NCI-H1436 (cell line): Measurements from ENCODE around the gene FYB1.

Experiments used
- DNase-seq: peaks from one replicate; lab custom pipeline; 2025; lab: John Stamatoyannopoulos, UW

FYB1 gene

GRCh38 chr5:39120052-39120420 lies 99.3 kb downstream of the FYB1 start:
- DNase-seq, result no peak

- no peak for DNase-seq
Observed at GRCh38 chr5:39119404-39120051, 99.8 kb downstream of the FYB1 start.

GRCh38 chr5:39118638-39119037 lies 100.7 kb downstream of the FYB1 start:
- DNase-seq, result no peak

- no peak for DNase-seq
Observed at GRCh38 chr5:39117401-39117800, 102.0 kb downstream of the FYB1 start.

GRCh38 chr5:39116344-39117170 lies 102.8 kb downstream of the FYB1 start:
- DNase-seq, result no peak

DNA sequence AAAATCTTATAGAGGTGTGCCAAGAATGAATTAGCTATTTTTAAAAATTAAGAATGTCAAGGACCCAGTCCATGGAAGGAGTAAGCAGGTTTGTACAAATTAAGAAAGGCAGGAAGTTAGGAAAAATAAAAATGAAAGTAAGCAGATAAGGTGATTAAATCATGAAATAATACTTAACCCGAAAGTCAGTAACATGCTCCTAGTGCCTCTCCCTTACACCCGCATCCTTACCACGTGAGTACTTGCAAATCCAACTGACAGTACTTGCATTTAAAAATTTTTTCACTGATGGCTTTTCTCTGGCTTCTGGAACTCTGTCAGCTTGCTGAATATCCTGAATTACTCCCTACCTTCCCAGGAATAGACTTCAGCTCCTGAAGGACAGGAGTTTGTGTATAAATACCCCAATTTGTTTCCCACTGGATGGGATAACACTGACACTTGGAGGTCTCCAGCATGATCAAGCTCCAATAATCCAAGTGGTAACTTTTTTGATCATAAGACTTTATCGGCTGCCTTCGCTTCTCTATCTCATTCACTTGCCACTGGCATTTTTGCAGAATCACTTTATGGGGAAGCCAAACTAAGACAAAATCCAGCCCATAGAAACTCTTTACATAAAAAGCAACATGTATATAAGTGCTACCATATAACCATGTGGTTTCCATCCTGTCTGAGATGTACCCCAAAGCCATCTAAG lies 103.6 kb downstream of the FYB1 start:
- DNase-seq, result no peak

- DNase-seq, result no peak
Observed at GRCh38 chr5:39114155-39114554, 105.2 kb downstream of the FYB1 start.

DNA sequence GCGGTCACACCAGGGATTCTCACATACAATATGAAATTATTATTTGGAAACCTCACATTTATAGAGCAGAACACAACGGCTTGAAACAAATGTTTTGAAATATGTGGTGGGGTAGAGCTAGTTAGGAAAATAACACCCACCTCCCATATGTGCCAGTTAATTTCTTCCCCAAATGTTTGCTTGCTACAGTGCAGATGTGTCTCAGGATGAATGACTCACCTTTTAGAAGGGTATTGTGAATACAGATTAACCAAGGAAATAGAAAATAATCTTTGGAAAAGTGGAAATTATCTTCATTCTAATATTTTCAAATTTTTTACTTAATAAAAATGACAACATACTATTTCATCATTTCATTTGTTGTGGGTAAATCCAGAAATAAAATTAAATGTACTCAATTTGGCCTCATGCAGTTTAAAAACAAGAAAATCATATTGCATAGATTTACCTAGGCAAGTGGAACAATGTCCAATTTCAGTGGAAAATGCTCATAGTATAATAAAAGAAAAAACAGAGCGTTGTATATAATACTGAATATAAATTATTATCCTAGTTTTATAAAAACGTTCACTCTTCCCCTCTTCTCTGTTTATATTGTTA lies 105.9 kb downstream of the FYB1 start:
- no peak for DNase-seq

GRCh38 chr5:39109606-39110005 lies 109.8 kb downstream of the FYB1 start:
- DNase-seq, result no peak

DNA sequence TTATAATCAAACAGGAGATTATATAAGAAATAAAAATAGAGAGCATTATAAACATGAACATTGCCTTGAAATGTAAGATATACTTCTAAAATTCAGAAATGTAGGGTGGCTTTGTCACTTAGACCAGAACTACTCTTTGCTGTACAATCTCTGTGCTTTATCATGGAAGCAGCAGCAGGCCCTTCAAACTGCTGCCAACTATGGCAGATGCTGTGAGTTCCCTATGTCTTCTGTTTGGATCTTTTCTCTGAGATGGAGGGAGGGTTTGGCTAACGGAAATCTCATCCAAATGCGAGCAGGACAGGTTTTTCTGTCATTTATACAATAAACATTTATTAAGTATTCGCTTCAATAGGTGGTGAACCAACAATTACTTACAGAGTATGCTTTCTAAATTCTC lies 110.4 kb downstream of the FYB1 start:
- no peak for DNase-seq

DNA sequence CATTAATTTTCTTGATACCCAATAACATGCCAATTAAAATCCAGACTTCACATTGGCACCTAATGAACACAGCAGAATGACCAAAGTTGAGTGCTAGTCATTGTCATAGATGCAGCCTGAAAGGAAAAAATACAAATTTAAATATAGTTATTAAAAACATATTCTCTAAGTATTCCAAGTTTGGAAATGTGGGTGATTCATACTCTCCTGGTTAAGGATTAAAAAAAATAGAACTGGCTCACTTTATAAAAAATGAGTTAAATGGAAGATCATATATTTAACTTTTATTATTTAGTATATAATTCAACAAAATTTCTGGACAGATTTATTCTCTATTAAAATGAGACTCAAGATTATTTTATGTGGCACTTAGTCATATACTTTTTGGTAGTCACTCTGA lies 112.0 kb downstream of the FYB1 start:
- no peak for DNase-seq

DNA sequence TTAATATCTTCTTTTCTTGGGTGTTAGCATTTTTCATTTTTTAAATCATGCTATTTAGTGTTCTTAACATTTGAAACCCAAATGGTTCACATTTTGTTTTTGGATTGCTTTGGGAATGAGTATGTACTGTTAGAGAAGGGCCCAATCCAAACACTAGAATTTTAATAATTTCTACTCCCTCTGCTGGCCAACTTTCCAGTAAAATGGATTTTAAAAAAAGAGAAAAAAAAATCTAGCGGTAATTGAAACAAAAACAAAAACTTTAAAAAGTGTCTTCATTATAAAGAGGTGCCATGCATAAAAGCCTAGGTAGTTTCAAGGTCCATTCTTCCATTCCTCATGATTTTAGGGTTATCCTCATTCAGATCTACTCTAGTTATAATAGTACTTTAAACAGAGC lies 113.0 kb downstream of the FYB1 start:
- no peak for DNase-seq

GRCh38 chr5:39104221-39104620 lies 115.1 kb downstream of the FYB1 start:
- no peak for DNase-seq

- DNase-seq, result no peak
Observed at GRCh38 chr5:39102684-39103155, 116.6 kb downstream of the FYB1 start.

DNA sequence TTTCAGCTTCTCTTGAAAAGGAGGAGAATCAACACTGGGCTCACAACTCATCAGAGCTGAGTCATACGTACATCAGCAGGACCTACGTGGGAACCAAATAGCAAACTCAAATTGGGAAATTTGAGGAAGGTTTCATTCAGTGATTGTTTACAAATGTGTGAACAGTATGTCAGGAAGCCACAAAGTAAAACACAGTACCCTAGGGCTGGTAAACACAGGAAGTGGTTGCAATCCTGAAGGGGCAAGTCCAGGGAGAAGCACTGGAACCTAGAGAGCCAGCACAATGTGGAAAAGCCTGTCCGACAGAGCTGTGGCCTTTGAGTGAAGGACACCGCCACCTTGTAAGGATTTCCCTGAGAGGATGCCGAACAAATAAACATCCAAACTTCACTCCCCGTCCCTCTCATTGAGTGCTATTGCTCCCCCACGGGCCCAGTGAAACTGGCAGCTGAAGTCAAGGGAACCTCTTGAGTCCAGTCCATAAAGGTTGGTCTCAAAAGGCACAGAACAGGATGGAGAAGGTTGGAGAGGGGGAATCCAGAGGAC lies 118.4 kb downstream of the FYB1 start:
- DNase-seq, result no peak

GRCh38 chr5:39100301-39100850 lies 119.0 kb downstream of the FYB1 start:
- DNase-seq, result no peak

DNA sequence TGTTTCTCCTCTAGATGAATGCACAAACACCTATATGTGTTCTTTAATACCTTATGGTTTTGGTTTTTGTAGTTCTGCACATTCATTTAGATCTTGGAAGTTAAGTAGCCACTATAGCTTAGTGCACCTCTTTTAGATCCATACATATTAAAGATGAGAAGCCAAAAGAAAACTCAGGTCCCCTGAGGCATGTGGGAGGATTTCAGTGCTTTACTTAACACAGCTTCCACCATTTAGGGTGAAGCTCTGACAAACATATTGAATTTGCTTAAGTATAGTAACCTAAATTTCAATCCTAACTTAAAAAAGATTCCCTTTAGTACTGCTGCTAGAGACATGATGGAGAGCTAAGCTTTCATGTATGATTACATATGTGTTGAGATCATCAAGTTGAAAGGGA lies 119.5 kb downstream of the FYB1 start:
- DNase-seq, result no peak

DNA sequence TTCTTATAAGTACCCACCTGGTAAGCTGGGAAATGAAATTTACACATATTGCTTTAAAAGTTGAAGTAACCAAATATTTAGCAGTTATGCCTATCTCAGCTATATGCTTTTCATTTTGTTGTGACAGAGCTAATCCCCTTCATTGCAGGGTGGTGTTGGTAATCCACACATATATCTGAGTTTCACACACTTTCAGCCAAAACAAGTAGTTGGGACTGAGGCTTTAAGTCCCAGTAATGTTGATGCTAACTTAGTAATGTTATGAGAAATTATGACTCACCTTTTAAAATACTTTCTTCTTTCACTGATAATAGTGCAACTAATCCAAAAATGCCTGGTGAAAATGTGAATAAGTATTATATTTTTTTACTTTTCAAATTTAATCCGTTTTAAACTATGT lies 126.0 kb downstream of the FYB1 start:
- DNase-seq, result no peak

- DNase-seq, result no peak
Observed at GRCh38 chr5:39092581-39093351, 126.6 kb downstream of the FYB1 start.

- no peak for DNase-seq
Observed at GRCh38 chr5:39091940-39092580, 127.3 kb downstream of the FYB1 start.

- no peak for DNase-seq
Observed at GRCh38 chr5:39083968-39084367, 135.4 kb downstream of the FYB1 start.
